Stimulated activated CD8-positive, alpha-beta memory T cell treated with anti-CD3 and anti-CD28 coated beads, Interleukin-7, amount 100 ng/mL, for 4 hours (primary cell): ENCODE measurements around the gene STAM2.
"Not testable (repeated sequence)": the region's sequence is repeated elsewhere in the genome, so short reads cannot be mapped to it uniquely, and the experiment has no call there.

Experiments
- DNase-seq, 2 donors: peaks; one replicate each; pipeline ENCODE4 v3.0.0-alpha.2; 2020; ENCODE audit warnings: low read depth in 2 of 2

The STAM2 gene

GRCh38 chr2:152172201-152172785 is 3.3 kb downstream of the STAM2 start:
- DNase-seq, result not testable (repeated sequence)

- no peak for DNase-seq
Observed at GRCh38 chr2:152171718-152172117, 3.8 kb downstream of the STAM2 start.

DNA sequence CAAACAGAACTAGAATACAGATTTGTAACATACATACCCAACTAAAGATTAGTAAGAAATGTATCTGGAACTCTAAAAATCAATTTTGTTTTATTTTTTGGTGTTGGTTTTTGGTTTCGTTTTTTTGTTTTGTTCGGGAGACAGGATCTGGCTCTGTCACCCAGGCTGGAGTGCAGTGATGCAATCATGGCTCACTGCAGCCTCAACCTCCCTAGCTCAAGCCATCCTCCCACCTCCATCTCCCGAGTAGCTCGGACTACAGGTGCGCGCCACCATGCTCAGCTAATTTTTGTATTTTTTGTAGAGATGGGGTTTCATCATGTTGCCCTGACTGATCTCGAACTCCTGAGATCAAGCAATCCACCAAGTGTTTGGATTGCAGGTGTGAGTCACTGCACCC is 6.4 kb downstream of the STAM2 start:
- DNase-seq, result not testable (repeated sequence)

GRCh38 chr2:152167470-152167869 is 8.1 kb downstream of the STAM2 start:
- not testable (repeated sequence) for DNase-seq

DNA sequence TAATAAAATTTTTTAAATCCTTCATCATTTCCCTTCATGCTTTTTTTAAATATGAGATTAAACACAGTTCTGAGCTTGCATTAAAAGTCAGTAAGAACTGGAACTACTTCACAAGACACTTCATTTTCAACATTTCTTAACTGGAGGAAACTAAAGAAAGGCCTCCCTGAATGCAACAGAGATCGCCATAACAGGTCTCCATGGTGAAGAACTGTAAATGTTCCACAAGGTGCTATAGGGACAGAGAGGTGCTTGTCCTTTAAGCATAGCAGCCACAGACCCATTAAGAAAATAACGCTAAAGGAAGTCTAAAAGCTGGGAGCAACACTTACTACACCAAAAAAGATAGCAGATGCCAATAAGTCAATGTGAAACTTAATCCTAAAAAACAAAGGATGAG is 8.5 kb downstream of the STAM2 start:
- no peak for DNase-seq

GRCh38 chr2:152166633-152167032 is 8.9 kb downstream of the STAM2 start:
- no peak for DNase-seq

GRCh38 chr2:152165780-152166179 is 9.8 kb downstream of the STAM2 start:
- no peak for DNase-seq

- no peak for DNase-seq
Observed at GRCh38 chr2:152165306-152165705, 10.3 kb downstream of the STAM2 start.

GRCh38 chr2:152163669-152164068 is 11.9 kb downstream of the STAM2 start:
- not testable (repeated sequence) for DNase-seq

GRCh38 chr2:152162141-152162540 is 13.4 kb downstream of the STAM2 start:
- no peak for DNase-seq

DNA sequence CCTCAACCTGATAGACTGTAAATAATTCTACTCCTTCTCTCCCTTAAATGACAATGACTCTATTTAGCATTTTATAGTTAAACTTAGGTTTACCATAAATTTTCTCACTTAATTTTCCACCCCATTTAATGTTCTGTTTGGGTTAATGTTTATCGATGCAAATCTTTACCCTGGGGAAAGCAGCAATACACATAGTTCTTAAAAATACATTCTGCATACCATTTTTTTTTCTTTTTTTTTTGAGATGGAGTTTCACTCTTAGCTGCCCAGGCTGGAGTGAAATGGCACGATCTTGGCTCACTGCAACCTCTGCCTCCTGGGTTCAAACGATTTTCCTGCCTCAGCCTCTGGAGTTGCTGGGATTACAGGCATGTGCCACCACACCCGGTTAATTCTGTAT is 14.0 kb downstream of the STAM2 start:
- DNase-seq, result no peak

GRCh38 chr2:152160378-152160777 is 15.2 kb downstream of the STAM2 start:
- not testable (repeated sequence) for DNase-seq

- no peak for DNase-seq
Observed at GRCh38 chr2:152157253-152157652, 18.3 kb downstream of the STAM2 start.

- DNase-seq, result no peak
Observed at GRCh38 chr2:152155209-152155608, 20.4 kb downstream of the STAM2 start.

DNA sequence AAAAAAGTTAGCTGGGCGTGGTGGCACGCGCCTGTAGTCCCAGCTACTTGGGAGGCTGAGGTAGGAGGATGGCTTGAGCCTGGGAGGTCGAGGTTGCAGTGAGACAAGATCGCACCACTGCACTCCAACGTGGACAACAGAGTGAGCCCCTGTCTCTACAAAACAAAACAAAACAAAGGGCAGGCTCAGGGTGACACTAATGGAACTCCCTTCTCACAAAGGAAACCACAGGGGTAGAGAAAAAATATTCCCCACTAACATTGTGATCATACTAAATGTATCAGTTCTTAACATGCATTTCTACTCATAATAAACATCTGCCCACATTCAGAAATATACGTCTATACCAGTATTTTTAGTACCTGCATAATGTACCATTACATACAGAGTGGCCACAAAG is 21.1 kb downstream of the STAM2 start:
- no peak for DNase-seq

GRCh38 chr2:152134488-152135280 is 40.9 kb downstream of the STAM2 start:
- DNase-seq, result no peak

DNA sequence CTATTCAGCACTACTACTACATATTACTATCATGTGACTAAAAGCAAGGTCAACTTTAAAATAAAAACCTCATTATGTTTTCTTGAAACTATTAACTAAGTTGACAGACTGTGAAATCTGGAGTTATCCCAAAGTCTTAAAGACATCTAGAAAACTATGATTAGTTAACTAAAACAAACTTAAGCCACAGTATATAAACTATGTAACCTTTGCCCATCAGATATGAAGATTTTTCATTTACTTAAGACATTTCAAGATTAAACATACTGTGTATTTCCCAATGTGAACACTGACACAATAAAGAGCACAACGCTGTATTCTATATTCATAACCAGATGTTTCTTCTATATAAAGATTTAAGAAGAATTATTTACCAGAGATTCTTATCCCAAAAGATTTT is 43.3 kb downstream of the STAM2 start:
- DNase-seq, result no peak

- no peak for DNase-seq
Observed at GRCh38 chr2:152127628-152128027, 47.9 kb downstream of the STAM2 start.

DNA sequence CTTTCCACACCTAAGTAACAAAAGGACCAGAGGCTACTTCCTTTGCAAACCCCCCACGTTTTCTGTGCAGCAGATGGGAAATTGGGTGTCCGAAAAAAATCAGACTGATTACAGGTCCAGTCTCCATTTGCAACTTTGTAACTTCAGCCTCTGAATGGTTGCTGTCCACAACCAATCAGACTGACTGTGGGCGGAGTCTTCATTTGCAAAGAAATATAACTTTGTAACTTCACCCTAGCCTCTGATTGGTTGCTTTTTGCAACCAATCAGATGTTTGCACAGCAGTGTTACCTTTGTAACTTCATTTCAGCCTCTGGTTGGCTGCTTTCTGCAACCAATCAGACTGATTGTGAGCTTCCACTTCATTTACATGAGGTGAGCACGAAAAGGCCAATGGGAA is 48.9 kb downstream of the STAM2 start:
- DNase-seq, result no peak

DNA sequence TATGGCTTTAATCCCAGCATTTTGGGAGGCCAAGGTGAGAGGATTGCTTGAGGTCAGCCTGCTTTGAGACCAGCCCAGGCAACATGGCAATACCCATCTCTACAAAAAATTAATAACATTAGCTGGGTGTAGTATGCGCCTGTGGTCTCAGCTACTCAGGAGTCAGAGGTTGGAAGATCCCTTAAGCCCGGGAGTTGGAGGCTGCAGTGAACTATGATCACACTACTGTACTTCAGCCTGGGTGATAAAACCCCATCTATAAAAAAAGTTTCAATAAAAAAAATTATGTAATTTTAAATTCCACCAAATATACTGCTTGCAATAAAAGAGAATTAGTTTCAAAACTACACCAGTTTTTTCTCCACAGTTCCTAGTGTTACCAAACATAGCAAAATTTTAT is 53.4 kb downstream of the STAM2 start:
- no peak for DNase-seq

- no peak for DNase-seq
Observed at GRCh38 chr2:152120430-152120829, 55.1 kb downstream of the STAM2 start.

DNA sequence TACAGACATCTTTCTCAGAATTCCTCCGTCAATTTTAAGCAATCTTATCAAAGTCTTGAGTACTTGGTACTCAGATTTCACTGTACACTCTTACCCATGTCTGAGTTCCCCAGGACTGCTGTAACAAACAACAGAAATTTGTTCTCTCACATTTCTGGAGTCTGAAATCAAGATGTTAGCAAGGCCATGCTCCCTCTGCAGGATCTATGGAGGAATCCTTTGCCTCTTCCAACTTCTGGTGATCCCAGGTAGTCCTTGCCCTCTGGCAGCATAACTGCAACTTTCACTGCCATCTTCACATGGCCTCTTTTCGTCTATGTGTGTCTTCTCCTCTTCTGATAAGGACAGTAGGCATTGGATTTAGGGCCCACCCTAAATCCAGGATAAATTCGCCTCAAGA is 59.6 kb downstream of the STAM2 start:
- DNase-seq, result no peak

GRCh38 chr2:152114366-152114765 is 61.2 kb downstream of the STAM2 start:
- no peak for DNase-seq

DNA sequence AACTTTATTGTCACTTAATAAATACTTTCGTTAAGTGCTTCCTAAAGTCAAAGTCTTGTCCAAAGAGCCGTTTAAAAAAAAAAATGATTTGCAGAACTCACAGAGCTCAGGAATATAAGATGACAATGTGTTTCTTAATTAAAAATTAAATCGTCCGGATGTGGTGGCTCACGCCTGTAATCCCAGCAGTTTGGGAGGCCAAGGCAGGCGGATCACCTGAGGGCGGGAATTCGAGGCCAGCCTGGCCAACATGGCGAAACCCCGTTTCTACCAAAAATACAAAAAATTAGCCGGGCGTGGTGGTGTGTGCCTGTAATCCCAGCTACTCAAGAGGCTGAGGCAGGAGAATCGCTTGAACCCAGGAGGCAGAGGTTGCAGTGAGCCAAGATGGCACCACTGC is 68.4 kb downstream of the STAM2 start:
- DNase-seq, result not testable (repeated sequence)
